ENCODE data around the gene PCDH12.

GRCh38 chr5:141969783-141970771 is 12.1 kb upstream of the PCDH12 start:
- TF ChIP-seq CTCF (IDR thresholded peaks at IDR 0.05; ENCODE audit: low read depth, low read length, poor library complexity, severe bottlenecking) (no peak), EZH2phosphoT487 (IDR thresholded peaks at IDR 0.05; ENCODE audit: borderline replicate concordance, low read length) (no peak)
